GM12878 (cell line): ENCODE measurements around the gene KYAT1. TPM values are rescaled to one million over a fixed set of nuclear protein-coding genes. Genes with fewer than 3 reads are reported as not detected.

ENCODE experiments used
- ATAC-seq: fragments of 200-7000 bp; cut with Tn5 transposase; 3 replicates; pipeline ENCODE4 v1.9.1; 2020; ENCODE audit warnings: mild to moderate bottlenecking, moderate library complexity
- BruUV-seq: library from RNA; stranded (reverse); fragments of 400-500 nt; replicated peaks from 2 replicates; lab custom pipeline; 2021; lab: Mats Ljungman, UMichigan
- CTCF ChIA-PET: fragments of 300-600 bp; sonication (Branson Sonifier 250); formaldehyde crosslinking; extraction: SDS; loops from one replicate; lab custom pipeline; 2021; ENCODE audit warnings: inconsistent platforms; lab: Yijun Ruan, JAX
- POLR2A ChIA-PET: fragments of 350-600 bp; formaldehyde crosslinking; extraction: SDS; loops from one replicate; lab custom pipeline; 2021; ENCODE audit warnings: inconsistent platforms; lab: Charles Lee
- RAD21 ChIA-PET: fragments of 300-600 bp; sonication (Branson Sonifier 250); formaldehyde crosslinking; loops from one replicate; lab custom pipeline; 2023; ENCODE audit warnings: antibody characterized with exemption; ENCODE audit not compliant: unreplicated experiment; lab: Charles Lee
- SMC1A ChIA-PET: fragments of 300-600 bp; sonication (Branson Sonifier 250); formaldehyde crosslinking; loops from one replicate; lab custom pipeline; 2023; ENCODE audit not compliant: unreplicated experiment, uncharacterized antibody; lab: Charles Lee
- DNase-seq: peaks from one replicate; pipeline ENCODE4 v3.0.0-alpha.2; 2011; ENCODE audit warnings: low read depth, low spot score
- FAIRE-seq: peaks from 3 replicates; lab custom pipeline; 2011; peaks lifted over from hg19 to GRCh38; lab: Jason Lieb, UNC
- H2AFZ ChIP-seq: 2 replicates; pipeline ENCODE4 v1.6.0; 2011; ENCODE audit warnings: low read depth, low read length, control low read depth; ENCODE audit not compliant: control insufficient read depth
- H3K27ac ChIP-seq: 2 replicates; pipeline ENCODE4 v1.5.1; 2011; ENCODE audit warnings: control low read depth; ENCODE audit not compliant: control insufficient read depth, insufficient read depth
- H3K27me3 ChIP-seq, 2 experiments: replicated peaks in 1 of 2; 2 replicates each; pipeline versions ENCODE4 v1.6.0 to v1.6.1; 2011; ENCODE audit warnings: low read length in 1 of 2; ENCODE audit not compliant: control insufficient read depth in 2 of 2, insufficient read depth in 2 of 2
- H3K36me3 ChIP-seq, 2 experiments: 2 replicates each; pipeline ENCODE4 v1.5.1; 2011; ENCODE audit warnings: low read length in 1 of 2; ENCODE audit not compliant: control insufficient read depth in 2 of 2, insufficient read depth in 2 of 2
- H3K4me1 ChIP-seq: 2 replicates; pipeline ENCODE4 v1.6.1; 2011; ENCODE audit warnings: mild to moderate bottlenecking, low read length, moderate library complexity, mixed read lengths; ENCODE audit not compliant: control insufficient read depth, insufficient read depth
- H3K4me2 ChIP-seq: 2 replicates; pipeline ENCODE4 v1.6.0; 2011; ENCODE audit warnings: control low read depth; ENCODE audit not compliant: control insufficient read depth, insufficient read depth
- H3K4me3 ChIP-seq: fragments of 200-600 bp; sonication (generic); 2 replicates; pipeline ENCODE4 v1.5.1; 2016
- H3K79me2 ChIP-seq: 2 replicates; pipeline ENCODE4 v1.6.0; 2011; ENCODE audit warnings: low read length; ENCODE audit not compliant: control insufficient read depth, insufficient read depth
- H3K9ac ChIP-seq: 2 replicates; pipeline ENCODE4 v1.8.0; 2011; ENCODE audit warnings: low read length, control low read depth, mixed read lengths; ENCODE audit not compliant: control insufficient read depth, insufficient read depth
- H3K9me3 ChIP-seq: replicated peaks from 3 replicates; pipeline ENCODE4 v1.5.1; 2011; ENCODE audit warnings: mild to moderate bottlenecking, low read length; ENCODE audit not compliant: control insufficient read depth, insufficient read depth
- H4K20me1 ChIP-seq: 2 replicates; pipeline ENCODE4 v1.6.0; 2011; ENCODE audit not compliant: control insufficient read depth, insufficient read depth
- BACH1 ChIP-seq: fragments of 450-650 bp; IDR thresholded peaks from 2 replicates; pipeline ENCODE4 v1.6.1; 2017; ENCODE audit warnings: mild to moderate bottlenecking, borderline replicate concordance
- CBX3 ChIP-seq: fragments of 200-600 bp; sonication (generic); IDR thresholded peaks from 2 replicates; pipeline ENCODE4 v1.6.1; 2016; ENCODE audit warnings: low read depth, borderline replicate concordance
- CHD1 ChIP-seq: IDR thresholded peaks from 2 replicates; pipeline ENCODE4 v1.6.1; 2012; ENCODE audit warnings: low read depth, low read length, improper control_type of control experiment
- ETV6 ChIP-seq, 2 experiments: fragments of 450-650 bp in 1 of 2; IDR thresholded peaks in 1 of 2; conservative IDR thresholded peaks in 1 of 2; 2 replicates each; pipeline ENCODE4 v1.6.1; 2014; ENCODE audit warnings: antibody characterized with exemption in 1 of 2, borderline replicate concordance in 1 of 2, low read depth in 1 of 2, mild to moderate bottlenecking in 1 of 2, moderate library complexity in 1 of 2
- RB1 ChIP-seq: fragments of 450-650 bp; formaldehyde crosslinking; IDR thresholded peaks from 2 replicates; pipeline ENCODE4 v1.6.1; 2017; ENCODE audit warnings: mild to moderate bottlenecking, borderline replicate concordance
- WGBS: methylation state at CpG from one replicate; pipeline ENCODE4 v1.1.6; 2016; ENCODE audit warnings: low lambda C conversion rate; ENCODE audit not compliant: insufficient replicate concordance, insufficient coverage; ENCODE audit errors: missing lambda C conversion rate; 5-methylcytosine and 5-hydroxymethylcytosine counted together
- in situ Hi-C: fragments of 300-500 bp; cut with MboI; formaldehyde crosslinking; loops from 9 replicates; pipeline ENCODE4 v1.14.3; 2018; ENCODE audit warnings: mixed read lengths
- intact Hi-C: fragments of 100-400 bp; cut with micrococcal nuclease; formaldehyde crosslinking; loops from one replicate; pipeline ENCODE4 v1.14.2; 2022; ENCODE audit not compliant: unreplicated experiment
- polyA plus RNA-seq, 11 experiments: library from polyadenylated mRNA; depleted of rRNA in 4 of 11; unstranded in 6 of 11; stranded (reverse) in 5 of 11; fragments of >200 nt; fragmentation: Nextera tagmentation in 4 of 11; fragmentation: Illumina TruSeq in 1 of 11; extraction: Ambion mirVana in 4 of 11; extraction: Trizol in 1 of 11; gene quantifications; 1 replicate in 1 of 11; 2 replicates in 10 of 11; pipeline versions ENCODE4 v1.2.1 to v1.2.3, GENCODE V29; 2011 to 2016; ENCODE audit warnings: inconsistent platforms in 2 of 11, missing spikeins in 2 of 11, low read depth in 1 of 11
- total RNA-seq, 4 experiments: library from RNA; depleted of rRNA in 3 of 4; stranded (reverse); fragments of >200 nt in 3 of 4; fragmentation: Illumina TruSeq in 1 of 4; extraction: Trizol in 1 of 4; gene quantifications; 2 replicates each; pipeline versions ENCODE4 v1.2.1 to v1.2.3, GENCODE V29; 2013 to 2021
- TF ChIP-seq, protein P1 (sequence below): IDR thresholded peaks from 2 replicates; pipeline ENCODE4 v1.6.1; 2012; ENCODE audit warnings: low read depth, low read length, improper control_type of control experiment
- TF ChIP-seq, protein P2 (sequence below): IDR thresholded peaks from 2 replicates; pipeline ENCODE4 v1.6.1; 2012; ENCODE audit warnings: improper control_type of control experiment, low read depth, low read length; ENCODE audit not compliant: insufficient replicate concordance
- TF ChIP-seq, protein P3 (sequence below): fragments of 150-350 bp; IDR thresholded peaks from 2 replicates; pipeline ENCODE4 v1.6.1; 2014; ENCODE audit warnings: mild to moderate bottlenecking, low read depth, low read length

Gene KYAT1
- total and polyA plus RNA-seq, 10 of the 15 experiments (the other 5 are each of a cell fraction or from before 2014, with no cell fraction given): 5.8 to 15.7 (median 11.4) TPM

DNA sequence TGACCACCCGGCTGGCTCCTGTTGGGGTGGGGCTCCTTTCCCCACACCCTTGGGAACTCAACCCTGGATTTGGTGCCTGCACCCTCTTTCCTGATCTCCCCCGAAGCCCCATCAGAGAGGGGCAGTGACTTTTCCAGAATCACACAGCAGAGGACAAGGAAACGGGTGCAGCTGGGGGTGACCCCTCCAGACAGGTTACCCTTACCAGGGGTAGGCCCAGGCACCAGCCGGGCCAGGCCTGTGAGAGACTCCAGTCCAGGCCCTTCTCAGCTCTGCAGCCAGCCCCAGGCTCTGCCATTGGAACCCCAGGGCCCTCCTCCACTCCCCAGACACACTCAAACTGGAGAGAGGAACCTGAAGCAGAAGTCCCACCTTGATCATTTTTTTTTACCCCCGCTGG is 20.1 kb upstream of the KYAT1 start:
- WGBS: 74% methylated on average over 5 of the region's 5 CpGs
- Histone ChIP-seq H3K9ac (peak overlapping the region; percentile 20; the same call in 1 of the 2 replicates), H3K9me3 (no peaks in the 10 kb centered on the region)
- RAD21 ChIA-PET: no interaction called here
- FAIRE-seq: no peak
- no peak for TF ChIP-seq CHD1
- TF ChIP-seq, protein P1, sequence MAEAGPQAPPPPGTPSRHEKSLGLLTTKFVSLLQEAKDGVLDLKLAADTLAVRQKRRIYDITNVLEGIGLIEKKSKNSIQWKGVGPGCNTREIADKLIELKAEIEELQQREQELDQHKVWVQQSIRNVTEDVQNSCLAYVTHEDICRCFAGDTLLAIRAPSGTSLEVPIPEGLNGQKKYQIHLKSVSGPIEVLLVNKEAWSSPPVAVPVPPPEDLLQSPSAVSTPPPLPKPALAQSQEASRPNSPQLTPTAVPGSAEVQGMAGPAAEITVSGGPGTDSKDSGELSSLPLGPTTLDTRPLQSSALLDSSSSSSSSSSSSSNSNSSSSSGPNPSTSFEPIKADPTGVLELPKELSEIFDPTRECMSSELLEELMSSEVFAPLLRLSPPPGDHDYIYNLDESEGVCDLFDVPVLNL: no peak
- TF ChIP-seq, all 136 proteins: peak for 0
- H3K27me3 ChIP-seq: no peaks in the 10 kb centered on the region
- SMC1A ChIA-PET: interaction anchor here (1.3 kb wide), 1 partner anchor 31 kb away, joined by 3 read pairs; no protein-coding TSS in a partner anchor
- H4K20me1 ChIP-seq: no peaks in the 10 kb centered on the region
- peak overlapping the region; percentile 69 for H3K4me2 ChIP-seq
- peak overlapping the region; percentile 31; the same call in 1 of the 2 replicates for H2AFZ ChIP-seq
- H3K36me3 ChIP-seq: peaks cover 0 to 6% of the 10 kb centered on the region in 2 experiments; a peak in 3 of 4 replicates
- no peaks in the 10 kb centered on the region for H3K79me2 ChIP-seq
- CTCF ChIA-PET: interaction anchor here (0.6 to 1.1 kb wide), 2 partner anchors 21 to 192 kb away, joined by 3 to 4 read pairs; partner anchors contain the start of gene KYAT1
- DNase-seq (no peak), ATAC-seq (peak; percentile 44)
- POLR2A ChIA-PET: no interaction called here
- in situ Hi-C loops: no loop called here
- H3K4me3 ChIP-seq: no peak overlapping the region
- peaks cover 31% of the 10 kb centered on the region for H3K4me1 ChIP-seq
- peak overlapping the region; percentile 71 for H3K27ac ChIP-seq
- intact Hi-C loops: no loop called here
- no TSS peak for BruUV-seq

DNA sequence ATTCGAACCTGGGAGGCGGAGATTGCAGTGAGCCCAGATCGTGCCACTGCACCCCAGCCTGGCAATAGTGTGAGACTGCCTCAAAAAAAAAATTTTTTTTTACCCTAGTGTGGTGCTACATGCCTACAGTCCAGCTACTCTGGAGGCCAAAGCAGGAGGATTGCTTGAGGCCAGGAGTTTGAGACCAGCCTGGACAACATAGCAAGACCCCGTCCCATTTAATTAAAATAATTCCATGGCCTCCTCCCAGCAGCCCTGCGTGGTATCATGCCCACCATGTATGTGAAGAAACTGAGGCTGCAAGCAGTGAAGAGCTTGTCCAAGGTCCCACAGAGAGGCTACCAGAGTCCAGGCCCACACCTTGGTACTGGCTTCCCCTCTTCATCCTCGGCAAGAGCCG is 19.6 kb upstream of the KYAT1 start:
- ATAC-seq: no peak
- FAIRE-seq: no peak
- TF ChIP-seq BACH1: no peak
- no peak for TF ChIP-seq CBX3
- TF ChIP-seq, protein P2, sequence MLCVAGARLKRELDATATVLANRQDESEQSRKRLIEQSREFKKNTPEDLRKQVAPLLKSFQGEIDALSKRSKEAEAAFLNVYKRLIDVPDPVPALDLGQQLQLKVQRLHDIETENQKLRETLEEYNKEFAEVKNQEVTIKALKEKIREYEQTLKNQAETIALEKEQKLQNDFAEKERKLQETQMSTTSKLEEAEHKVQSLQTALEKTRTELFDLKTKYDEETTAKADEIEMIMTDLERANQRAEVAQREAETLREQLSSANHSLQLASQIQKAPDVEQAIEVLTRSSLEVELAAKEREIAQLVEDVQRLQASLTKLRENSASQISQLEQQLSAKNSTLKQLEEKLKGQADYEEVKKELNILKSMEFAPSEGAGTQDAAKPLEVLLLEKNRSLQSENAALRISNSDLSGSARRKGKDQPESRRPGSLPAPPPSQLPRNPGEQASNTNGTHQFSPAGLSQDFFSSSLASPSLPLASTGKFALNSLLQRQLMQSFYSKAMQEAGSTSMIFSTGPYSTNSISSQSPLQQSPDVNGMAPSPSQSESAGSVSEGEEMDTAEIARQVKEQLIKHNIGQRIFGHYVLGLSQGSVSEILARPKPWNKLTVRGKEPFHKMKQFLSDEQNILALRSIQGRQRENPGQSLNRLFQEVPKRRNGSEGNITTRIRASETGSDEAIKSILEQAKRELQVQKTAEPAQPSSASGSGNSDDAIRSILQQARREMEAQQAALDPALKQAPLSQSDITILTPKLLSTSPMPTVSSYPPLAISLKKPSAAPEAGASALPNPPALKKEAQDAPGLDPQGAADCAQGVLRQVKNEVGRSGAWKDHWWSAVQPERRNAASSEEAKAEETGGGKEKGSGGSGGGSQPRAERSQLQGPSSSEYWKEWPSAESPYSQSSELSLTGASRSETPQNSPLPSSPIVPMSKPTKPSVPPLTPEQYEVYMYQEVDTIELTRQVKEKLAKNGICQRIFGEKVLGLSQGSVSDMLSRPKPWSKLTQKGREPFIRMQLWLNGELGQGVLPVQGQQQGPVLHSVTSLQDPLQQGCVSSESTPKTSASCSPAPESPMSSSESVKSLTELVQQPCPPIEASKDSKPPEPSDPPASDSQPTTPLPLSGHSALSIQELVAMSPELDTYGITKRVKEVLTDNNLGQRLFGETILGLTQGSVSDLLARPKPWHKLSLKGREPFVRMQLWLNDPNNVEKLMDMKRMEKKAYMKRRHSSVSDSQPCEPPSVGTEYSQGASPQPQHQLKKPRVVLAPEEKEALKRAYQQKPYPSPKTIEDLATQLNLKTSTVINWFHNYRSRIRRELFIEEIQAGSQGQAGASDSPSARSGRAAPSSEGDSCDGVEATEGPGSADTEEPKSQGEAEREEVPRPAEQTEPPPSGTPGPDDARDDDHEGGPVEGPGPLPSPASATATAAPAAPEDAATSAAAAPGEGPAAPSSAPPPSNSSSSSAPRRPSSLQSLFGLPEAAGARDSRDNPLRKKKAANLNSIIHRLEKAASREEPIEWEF: no peak
- no peak for TF ChIP-seq ETV6 (conservative IDR thresholded peaks at IDR 0.05 in 1 of 2, IDR thresholded peaks at IDR 0.05 in 1 of 2; ENCODE audit: borderline replicate concordance in 1 of 2, low read depth in 1 of 2)
- TF ChIP-seq RB1: no peak
- TF ChIP-seq, protein P3, sequence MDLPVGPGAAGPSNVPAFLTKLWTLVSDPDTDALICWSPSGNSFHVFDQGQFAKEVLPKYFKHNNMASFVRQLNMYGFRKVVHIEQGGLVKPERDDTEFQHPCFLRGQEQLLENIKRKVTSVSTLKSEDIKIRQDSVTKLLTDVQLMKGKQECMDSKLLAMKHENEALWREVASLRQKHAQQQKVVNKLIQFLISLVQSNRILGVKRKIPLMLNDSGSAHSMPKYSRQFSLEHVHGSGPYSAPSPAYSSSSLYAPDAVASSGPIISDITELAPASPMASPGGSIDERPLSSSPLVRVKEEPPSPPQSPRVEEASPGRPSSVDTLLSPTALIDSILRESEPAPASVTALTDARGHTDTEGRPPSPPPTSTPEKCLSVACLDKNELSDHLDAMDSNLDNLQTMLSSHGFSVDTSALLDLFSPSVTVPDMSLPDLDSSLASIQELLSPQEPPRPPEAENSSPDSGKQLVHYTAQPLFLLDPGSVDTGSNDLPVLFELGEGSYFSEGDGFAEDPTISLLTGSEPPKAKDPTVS: no peak
- Histone ChIP-seq H3K4me1 (peaks cover 31% of the 10 kb centered on the region), H3K4me2 (no peak overlapping the region), H2AFZ (no peak overlapping the region), H3K9ac (no peak overlapping the region), H3K4me3 (no peak overlapping the region), H3K27ac (peak overlapping the region; percentile 71), H4K20me1 (no peaks in the 10 kb centered on the region), H3K27me3 (no peaks in the 10 kb centered on the region), H3K9me3 (no peaks in the 10 kb centered on the region), H3K79me2 (no peaks in the 10 kb centered on the region), H3K36me3 (peaks cover 0 to 6% of the 10 kb centered on the region in 2 experiments; a peak in 3 of 4 replicates)
- RAD21 ChIA-PET: no interaction called here
- intact Hi-C loops: no loop called here
- CTCF ChIA-PET: interaction anchor here (1.1 to 1.2 kb wide), 3 partner anchors 19 to 29 kb away, joined by 3 to 4 read pairs (median 3); partner anchors contain the start of gene KYAT1
- BruUV-seq: no TSS peak
- POLR2A ChIA-PET: no interaction called here
- in situ Hi-C loops: no loop called here
- no peak for DNase-seq
- SMC1A ChIA-PET: interaction anchor here (1.3 kb wide), 1 partner anchor 30 kb away, joined by 3 read pairs; no protein-coding TSS in a partner anchor
- 93% methylated on average over 7 of the region's 7 CpGs for WGBS
